ENCODE data around the gene PHF23. TPM values are rescaled to one million over a fixed set of nuclear protein-coding genes. Genes with fewer than 3 reads are reported as not detected.

PHF23 gene
- total RNA-seq, 1 experiment from 2014 or later = 48.5 TPM

DNA sequence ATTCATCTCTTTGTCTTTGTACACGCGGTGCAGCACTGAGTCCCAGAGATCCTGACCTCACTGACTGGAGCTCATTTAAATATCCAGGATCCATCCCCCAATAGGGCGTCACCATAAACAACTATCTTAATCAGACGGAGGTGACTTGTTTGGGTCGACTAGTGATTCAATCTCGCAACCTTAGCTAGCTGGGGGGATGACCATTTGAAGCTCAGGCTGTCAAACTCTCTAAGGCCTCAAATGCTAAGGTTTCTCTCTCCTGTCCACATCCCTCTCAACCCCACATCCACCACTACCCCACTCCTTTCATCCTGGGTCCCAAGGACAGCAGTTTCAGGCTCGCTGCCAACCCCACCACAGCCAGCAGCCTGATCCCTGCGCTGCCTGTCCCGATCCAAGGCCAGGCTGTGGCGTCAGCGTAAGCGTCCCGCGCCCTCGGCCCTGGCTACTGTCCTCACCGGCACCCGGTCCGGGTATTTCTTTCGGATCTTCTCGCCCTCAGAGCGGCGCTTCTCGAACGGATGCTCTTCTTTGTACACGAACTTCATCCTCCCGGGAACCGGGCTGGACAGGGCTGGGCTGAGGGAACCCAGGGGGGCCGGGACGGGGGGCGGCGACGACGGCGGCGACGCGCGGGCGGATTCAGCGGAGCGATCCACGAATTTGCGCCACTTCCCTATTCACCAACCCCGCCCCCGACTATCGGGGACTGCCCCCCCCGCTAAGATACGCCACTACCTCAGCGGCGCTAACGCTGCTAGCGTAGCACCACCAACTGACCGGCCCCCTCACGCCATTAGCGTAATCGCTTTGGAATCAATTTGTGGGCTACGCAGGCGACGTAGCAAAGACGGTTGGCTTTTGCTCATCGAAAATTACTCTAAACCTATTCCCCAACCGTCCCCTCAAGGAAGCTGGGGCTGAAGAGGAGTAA is 2.8 kb upstream of the PHF23 start, which contains the start of gene GABARAP:
Gene GABARAP, minus strand, starts transcription at position 667 of the 934 bp plus-strand sequence. Its CDS starts 119 bp downstream, at position 548.
- Histone ChIP-seq H3K27me3 (ENCODE audit: insufficient read depth, low read length) (no peaks in the 10 kb centered on the region), H3K4me1 (ENCODE audit: control insufficient read depth in 1 of 2, insufficient read depth in 2 of 2, low read length in 2 of 2) (peaks cover 22 to 42% of the 10 kb centered on the region in 2 experiments), H3K4me2 (ENCODE audit: low read length) (peak within 1 kb of the TSS; percentile 79), H2AFZ (ENCODE audit: low read depth, low read length, poor library complexity, severe bottlenecking) (no peak within 1 kb of the TSS), H3K9ac (ENCODE audit: low read length) (peak within 1 kb of the TSS; percentile 85), H3K36me3 (ENCODE audit: control insufficient read depth in 1 of 2, insufficient read depth in 2 of 2, low read length in 2 of 2) (peaks cover 19 to 37% of the 10 kb centered on the region in 2 experiments; a peak in 3 of 4 replicates), H3K79me2 (ENCODE audit: insufficient read depth, low read length) (peaks cover 49% of the 10 kb centered on the region), H3K4me3 (replicated peaks in 1 of 2; ENCODE audit: low read depth in 1 of 2, low read length in 2 of 2) (peak within 1 kb of the TSS; percentile 93 to 97), H4K20me1 (ENCODE audit: insufficient read depth) (no peaks in the 10 kb centered on the region), H3K9me3 (ENCODE audit: control insufficient read depth in 1 of 2, insufficient read depth in 1 of 2, low read depth in 1 of 2, low read length in 2 of 2) (no peaks in the 10 kb centered on the region), H3K9me2 (ENCODE audit: insufficient read depth) (no peaks in the 10 kb centered on the region), H3K27ac (ENCODE audit: low read depth, low read length) (peak within 1 kb of the TSS; percentile 92)
- intact Hi-C loops (cut with micrococcal nuclease) = no loop called here
- ATAC-seq (peak; percentile 48), DNase-seq (ENCODE audit: low read depth, low spot score) (peak; percentile 83)
- RAD21 ChIA-PET (ENCODE audit: low non-redundant PET in 1 of 2, low total read pairs in 2 of 2, uncharacterized antibody in 2 of 2, unreplicated experiment in 2 of 2) = interaction anchor here (0.6 to 1.3 kb wide), 2 partner anchors 21 kb away, joined by 3 to 5 read pairs; no protein-coding TSS in a partner anchor
- CTCF ChIA-PET = interaction anchor here (0.7 to 1.6 kb wide), 3 partner anchors 9 to 196 kb away, joined by 3 to 5 read pairs (median 4); partner anchors contain the start of gene CTDNEP1
- POLR2A ChIA-PET = interaction anchor here (1.0 to 2.9 kb wide), 10 partner anchors 8 to 87 kb away, joined by 3 to 13 read pairs (median 4); partner anchors contain the start of genes ACADVL, CTDNEP1, DLG4 and DVL2
- TF ChIP-seq TCF7L2 (IDR thresholded peaks at IDR 0.05; ENCODE audit: borderline replicate concordance, extremely low read depth, insufficient read depth, insufficient read length) (peak; percentile 32), ELF1 (IDR thresholded peaks at IDR 0.05; ENCODE audit: borderline replicate concordance, low read depth) (peak; percentile 59; the same call in 1 of the 2 replicates), CBX3 (IDR thresholded peaks at IDR 0.05; ENCODE audit: low read depth) (no peak), SIN3A (IDR thresholded peaks at IDR 0.05; ENCODE audit: low read depth) (no peak), ZFX (IDR thresholded peaks at IDR 0.05) (peak; percentile 55), POLR2A (IDR thresholded peaks at IDR 0.05; ENCODE audit: borderline replicate concordance, extremely low read depth, insufficient read depth, insufficient read length) (peak; percentile 30), SP1 (IDR thresholded peaks at IDR 0.05; ENCODE audit: low read depth) (peak; percentile 39; the same call in 1 of the 2 replicates), EGR1 (IDR thresholded peaks at IDR 0.05; ENCODE audit: low read depth) (peak; percentile 71), YY1 (IDR thresholded peaks at IDR 0.05; ENCODE audit: extremely low read depth, insufficient replicate concordance, low read depth, low read length) (no peak)
- TF ChIP-seq, protein P1, sequence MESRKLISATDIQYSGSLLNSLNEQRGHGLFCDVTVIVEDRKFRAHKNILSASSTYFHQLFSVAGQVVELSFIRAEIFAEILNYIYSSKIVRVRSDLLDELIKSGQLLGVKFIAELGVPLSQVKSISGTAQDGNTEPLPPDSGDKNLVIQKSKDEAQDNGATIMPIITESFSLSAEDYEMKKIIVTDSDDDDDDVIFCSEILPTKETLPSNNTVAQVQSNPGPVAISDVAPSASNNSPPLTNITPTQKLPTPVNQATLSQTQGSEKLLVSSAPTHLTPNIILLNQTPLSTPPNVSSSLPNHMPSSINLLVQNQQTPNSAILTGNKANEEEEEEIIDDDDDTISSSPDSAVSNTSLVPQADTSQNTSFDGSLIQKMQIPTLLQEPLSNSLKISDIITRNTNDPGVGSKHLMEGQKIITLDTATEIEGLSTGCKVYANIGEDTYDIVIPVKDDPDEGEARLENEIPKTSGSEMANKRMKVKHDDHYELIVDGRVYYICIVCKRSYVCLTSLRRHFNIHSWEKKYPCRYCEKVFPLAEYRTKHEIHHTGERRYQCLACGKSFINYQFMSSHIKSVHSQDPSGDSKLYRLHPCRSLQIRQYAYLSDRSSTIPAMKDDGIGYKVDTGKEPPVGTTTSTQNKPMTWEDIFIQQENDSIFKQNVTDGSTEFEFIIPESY (IDR thresholded peaks at IDR 0.05; ENCODE audit: extremely low read depth, insufficient replicate concordance, low read length) = no peak
- TF ChIP-seq, protein P2, sequence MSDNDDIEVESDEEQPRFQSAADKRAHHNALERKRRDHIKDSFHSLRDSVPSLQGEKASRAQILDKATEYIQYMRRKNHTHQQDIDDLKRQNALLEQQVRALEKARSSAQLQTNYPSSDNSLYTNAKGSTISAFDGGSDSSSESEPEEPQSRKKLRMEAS (IDR thresholded peaks at IDR 0.05) = 0 out of 2 replicates have a peak, but pooled peaks have one; percentile 30
- TF ChIP-seq, protein P3, sequence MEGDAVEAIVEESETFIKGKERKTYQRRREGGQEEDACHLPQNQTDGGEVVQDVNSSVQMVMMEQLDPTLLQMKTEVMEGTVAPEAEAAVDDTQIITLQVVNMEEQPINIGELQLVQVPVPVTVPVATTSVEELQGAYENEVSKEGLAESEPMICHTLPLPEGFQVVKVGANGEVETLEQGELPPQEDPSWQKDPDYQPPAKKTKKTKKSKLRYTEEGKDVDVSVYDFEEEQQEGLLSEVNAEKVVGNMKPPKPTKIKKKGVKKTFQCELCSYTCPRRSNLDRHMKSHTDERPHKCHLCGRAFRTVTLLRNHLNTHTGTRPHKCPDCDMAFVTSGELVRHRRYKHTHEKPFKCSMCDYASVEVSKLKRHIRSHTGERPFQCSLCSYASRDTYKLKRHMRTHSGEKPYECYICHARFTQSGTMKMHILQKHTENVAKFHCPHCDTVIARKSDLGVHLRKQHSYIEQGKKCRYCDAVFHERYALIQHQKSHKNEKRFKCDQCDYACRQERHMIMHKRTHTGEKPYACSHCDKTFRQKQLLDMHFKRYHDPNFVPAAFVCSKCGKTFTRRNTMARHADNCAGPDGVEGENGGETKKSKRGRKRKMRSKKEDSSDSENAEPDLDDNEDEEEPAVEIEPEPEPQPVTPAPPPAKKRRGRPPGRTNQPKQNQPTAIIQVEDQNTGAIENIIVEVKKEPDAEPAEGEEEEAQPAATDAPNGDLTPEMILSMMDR (IDR thresholded peaks at IDR 0.05 in 2 of 3, conservative IDR thresholded peaks at IDR 0.05 in 1 of 3; ENCODE audit: borderline replicate concordance in 1 of 3, insufficient read depth in 1 of 3, low read depth in 2 of 3, low read length in 2 of 3) = no peak
- no TSS peak for BruUV-seq (replicated peaks)

Data from HCT116 (cell line).